GM18873 (cell line): Measurements from ENCODE around the gene FAM78A.
"Not testable (repeated sequence)": the region's sequence is repeated elsewhere in the genome, so short reads cannot be mapped to it uniquely, and the experiment has no call there.

Source experiments
- ATAC-seq: cut with Tn5 transposase; IDR thresholded peaks from one replicate; pipeline ENCODE4 v1.9.1; 2021; ENCODE audit warnings: mild to moderate bottlenecking, moderate library complexity, moderate number of reproducible peaks; ENCODE audit not compliant: unreplicated experiment, low FRiP score

FAM78A gene

DNA sequence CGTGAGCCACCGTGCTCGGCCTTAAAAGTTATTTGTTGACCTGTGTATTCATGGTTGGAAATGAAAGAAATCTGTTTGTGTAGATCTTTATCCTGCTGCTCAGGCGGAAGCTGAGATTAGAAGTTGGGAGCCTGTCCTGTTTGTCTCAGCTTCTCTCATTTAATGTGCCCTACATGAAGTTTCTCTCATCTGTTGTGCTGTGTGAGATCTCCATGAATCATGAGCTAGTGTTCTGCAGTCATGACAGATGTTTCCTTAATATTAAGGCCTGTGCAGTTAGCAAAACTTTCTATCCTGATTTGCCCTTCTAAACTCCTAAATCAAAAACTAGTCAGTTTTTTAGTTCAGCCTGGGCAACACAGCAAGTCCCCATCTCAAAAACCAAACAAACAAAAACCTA, 59.5 kb downstream of the FAM78A start:
- no peak for ATAC-seq

DNA sequence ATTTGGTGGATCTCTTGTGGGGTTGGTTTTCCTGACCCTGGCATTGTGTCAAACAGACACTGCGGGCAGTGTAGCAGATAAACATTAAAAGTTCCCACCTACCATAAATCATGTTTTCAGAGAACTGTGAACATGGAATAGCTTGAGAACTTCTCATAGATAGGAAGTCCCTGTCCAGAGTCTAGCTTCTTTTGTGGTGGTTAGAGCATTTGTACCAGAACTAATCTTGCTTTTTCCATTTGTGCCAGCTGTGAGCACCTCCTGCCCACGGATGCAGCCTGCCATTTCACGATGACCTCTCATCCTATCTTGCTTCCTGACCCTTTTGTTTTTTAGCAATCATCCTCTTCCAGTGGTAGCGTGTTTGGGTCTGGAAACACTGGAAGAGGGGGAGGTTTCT, 61.4 kb downstream of the FAM78A start:
- no peak for ATAC-seq

DNA sequence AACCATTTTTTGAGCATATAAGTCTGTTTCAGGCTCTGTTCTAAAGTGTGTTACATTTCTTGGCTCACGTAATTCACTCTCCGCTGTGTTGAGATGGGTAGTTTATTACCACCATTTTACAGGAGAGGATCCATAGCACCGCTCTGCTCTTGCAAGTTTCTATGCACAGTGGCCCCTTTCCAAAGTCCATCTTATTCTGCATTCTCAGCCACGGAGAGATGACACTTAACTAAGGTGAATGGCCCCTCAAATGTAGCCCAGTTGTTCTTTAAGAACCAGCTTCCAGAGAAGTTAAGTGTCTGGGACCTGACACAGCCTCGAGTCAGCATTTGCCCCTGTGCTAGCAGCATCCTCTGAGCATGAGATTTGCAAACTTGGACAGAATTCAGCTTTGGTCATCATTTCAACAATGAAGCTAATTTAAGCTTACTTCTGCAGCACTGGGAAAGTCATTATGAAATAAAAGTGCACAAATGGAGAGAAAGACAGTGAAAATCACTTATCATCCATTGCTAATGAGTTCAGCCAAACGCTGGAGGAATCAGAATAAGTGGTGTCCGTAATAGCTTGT, 61.9 kb downstream of the FAM78A start:
- ATAC-seq = no peak

DNA sequence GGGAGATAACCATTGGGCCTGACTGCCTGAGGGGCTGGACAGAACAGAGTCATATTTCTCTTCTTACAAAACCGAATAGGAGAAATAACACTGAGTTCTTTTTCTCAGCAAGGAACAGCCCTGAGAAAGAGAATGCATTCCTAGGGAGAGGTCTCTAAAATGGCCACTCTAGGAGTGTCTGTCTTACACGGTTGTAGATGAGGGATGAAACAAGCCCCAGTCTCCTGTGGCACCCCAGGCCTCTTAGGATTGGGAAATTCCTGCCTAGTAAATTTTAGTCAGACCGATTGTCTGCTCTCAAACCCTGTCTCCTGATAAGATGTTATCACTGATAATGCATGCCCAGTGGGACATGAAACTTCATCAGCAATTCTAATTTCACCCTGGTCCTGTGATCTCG, 64.4 kb downstream of the FAM78A start:
- not testable (repeated sequence) for ATAC-seq
